GM18502 (cell line): Measurements from ENCODE around the gene SH2D2A.

Experiments used
- ATAC-seq: cut with Tn5 transposase; IDR thresholded peaks from one replicate; pipeline ENCODE4 v1.9.1; 2021; ENCODE audit warnings: mild to moderate bottlenecking; ENCODE audit not compliant: unreplicated experiment, poor library complexity

Gene SH2D2A

DNA sequence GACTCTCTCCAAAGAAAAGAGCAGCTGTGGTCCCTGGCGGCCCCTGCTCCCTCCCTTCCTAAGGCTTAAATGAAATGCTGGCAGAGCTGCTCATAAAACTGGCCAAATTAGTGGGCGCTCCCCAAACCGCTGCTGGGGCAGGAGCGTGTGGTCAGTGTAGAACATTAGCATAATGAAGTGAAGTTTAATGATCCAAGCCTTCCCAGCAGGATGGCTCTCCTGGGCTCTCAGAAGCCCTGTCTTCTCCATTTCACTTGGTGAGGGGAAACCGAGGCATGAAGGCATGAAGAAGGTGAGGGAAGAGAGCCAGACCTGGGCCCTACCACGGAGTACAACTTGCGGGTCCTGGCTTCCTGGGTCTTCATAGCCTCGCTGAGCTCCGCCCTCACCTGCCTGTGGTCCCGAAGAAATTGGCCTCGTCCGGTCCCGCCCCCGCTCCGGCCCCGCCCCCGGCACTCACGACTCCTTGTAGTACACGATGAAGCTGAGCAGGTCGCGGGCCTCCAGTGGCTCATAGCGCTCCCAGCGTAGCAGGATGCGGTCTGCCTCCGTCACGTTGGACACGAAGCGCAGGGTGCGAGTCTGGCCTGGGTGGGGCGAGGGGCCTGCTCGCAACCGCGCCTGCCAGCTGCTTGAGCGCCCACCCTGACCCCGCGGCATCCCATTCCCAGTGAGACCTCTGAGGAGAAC, 32.0 kb upstream of the SH2D2A start:
- ATAC-seq = no peak

DNA sequence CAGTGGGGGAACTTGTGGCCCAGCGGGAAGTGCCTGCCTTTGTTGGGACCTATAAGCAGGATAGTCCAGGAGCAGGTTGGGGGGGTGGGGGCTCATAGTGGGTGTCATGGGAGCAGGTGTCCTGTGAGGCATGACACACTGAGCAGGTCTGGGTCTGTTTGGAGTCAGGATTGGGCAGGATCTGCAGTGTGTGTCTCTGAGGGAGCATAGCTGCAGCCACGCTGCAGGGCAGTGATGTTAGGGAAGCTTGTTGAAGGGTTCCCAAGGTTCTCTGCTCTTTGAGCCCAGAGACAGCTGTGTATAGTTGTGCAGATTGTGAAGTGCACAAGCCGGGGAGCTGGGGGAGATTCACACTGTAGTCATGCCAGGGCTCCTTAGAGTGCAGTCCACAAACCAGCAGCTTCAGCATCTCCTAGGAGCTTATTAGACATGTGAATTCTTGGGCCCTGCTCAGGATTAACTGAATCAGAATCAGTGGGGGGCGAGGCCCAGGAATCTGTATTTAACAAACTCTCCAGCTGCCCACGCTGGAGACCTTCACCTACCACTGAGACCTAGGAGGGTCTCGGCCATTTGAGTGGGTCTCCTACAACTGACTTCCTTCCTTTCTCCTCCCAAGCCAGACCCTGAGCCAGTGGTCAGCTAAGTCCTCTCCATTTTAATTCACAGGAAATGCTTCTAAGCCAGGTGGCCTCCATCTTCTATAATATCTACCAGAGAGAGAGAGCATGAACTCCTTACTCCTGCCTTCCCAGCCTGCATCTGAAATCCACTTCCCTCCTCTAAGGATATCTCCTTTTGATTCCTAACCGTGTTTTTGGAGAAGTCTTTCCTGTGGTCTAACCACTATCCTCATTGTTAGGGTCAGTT, 31.2 kb upstream of the SH2D2A start:
- ATAC-seq = no peak

DNA sequence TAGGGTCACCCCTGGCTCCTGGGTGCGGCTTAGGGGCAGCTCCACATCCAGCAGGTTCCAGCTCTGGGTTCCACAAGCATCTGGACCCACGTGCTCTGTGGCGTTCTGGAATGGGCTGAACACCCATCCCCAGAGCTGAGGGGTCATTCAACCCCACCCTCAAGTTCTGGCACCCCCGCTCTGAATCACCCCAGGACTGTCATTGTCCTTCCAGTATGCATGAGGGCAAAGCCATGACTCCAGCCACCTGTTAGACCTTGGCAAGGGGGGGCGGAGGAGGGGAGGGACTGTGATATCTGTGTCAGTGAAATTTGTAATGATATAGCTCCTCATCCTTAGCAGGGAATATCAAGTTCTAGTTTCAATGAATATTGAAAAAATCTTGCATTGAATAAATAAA, 30.0 kb upstream of the SH2D2A start:
- ATAC-seq = no peak

DNA sequence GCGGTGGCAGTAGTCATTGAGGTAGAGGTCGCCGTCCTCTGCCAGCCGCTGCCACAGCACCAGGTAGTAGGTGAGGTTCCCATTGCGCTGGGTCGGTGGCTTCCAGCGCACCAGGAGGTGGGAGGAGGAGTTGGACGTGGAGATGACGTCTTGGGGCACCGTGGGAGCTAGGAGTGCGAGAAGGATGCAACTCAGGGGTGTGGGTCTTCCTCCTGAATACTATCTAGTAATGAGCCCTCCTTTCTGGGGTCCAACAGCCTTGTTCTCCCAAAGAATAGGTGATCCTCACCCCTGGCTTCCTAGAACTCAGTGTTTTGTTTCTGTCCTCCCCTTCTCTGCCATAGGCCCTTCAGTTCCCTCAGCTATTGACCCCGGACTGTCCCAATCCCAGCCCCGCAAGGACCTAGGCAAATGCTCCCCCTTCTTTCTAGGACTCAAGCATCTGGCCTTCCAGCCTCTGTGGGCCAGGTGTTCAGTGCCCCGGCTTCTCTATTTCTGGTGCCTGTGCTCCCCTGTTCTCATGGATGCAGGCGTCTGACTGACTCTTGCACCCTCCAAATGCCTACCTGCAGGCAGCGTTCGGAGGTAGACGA, 29.4 kb upstream of the SH2D2A start:
- no peak for ATAC-seq

DNA sequence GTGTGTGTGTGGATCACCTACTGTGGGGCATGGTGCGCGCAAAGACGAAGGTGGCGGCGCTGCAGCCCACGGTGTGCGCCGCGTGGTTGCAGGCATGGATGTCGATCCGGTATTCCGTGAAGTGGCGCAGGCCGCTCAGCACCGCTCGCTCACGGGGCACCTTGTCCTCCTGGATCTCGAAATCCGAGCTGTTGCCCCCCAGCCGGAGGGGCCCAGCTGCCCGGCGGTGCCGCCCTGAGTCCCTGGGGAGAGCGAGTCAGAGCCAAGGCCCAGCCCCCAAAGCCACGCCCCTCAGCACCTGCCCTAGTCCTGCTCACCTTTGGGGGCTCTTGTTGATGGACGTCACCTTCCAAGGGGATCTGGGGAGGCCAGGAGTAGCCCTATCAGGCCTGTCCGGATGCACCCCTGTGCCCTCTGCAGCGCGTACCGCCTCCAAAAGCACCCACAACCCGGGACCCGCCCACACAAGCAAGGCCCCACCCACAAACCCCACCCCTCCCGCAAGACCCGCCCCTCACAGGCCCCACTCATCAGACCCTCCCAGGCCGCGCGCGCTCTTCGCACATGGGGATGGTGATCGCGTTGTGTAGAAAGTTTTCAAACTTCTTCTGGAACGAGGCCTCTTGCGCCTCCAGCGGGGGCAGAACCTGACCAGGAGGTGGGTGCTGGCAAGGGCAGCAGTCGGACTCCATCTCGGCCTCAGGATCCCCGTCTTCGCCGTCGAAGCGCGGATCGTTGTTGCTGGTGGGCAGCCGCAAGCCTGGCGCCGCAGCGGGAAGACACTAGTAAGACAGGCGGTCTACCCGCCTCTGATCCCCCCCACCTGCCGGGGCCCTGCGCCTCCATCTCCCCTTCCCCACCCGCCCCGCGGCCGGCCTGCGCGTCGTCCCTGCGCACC, 28.7 kb upstream of the SH2D2A start:
- ATAC-seq = no peak

DNA sequence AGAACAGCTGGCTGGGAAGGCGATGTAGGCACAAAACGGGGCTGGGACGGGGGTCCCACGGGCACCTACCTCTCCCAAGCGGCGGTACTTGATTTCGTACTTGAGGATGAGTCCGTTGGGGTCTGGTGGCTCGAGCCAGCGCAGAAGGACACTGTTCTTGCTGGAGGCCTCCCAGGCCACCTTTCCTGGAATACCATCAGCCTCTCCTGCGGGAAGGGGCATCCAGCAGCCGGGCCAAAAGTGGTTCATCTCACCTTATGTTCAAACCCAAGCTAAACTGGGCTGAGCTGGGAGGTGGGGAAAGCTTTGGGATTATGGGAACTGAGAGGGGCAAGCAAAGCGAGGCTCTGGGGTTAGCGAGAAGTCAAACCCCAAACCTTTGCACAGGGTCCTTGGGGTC, 28.0 kb upstream of the SH2D2A start:
- ATAC-seq = no peak

DNA sequence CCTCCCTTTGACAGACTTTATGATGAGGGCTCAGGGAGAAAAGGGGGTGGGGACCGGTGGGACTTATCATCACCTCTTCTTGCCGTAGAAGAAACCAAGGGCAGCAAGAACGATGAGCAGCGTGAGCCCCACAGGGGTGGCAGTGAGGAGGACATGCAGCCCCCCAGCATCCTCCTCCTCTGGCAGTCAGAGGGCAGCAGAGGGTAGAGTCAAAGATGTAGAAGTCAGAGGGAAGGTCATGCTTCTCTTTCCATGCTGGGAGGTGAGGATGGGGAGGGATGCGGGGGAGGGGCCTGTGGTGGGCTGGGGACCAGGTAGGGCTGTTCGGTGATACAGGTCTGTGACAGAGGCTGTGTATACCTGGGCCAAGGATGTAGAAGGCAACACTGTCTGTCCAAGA, 27.5 kb upstream of the SH2D2A start:
- ATAC-seq = no peak

DNA sequence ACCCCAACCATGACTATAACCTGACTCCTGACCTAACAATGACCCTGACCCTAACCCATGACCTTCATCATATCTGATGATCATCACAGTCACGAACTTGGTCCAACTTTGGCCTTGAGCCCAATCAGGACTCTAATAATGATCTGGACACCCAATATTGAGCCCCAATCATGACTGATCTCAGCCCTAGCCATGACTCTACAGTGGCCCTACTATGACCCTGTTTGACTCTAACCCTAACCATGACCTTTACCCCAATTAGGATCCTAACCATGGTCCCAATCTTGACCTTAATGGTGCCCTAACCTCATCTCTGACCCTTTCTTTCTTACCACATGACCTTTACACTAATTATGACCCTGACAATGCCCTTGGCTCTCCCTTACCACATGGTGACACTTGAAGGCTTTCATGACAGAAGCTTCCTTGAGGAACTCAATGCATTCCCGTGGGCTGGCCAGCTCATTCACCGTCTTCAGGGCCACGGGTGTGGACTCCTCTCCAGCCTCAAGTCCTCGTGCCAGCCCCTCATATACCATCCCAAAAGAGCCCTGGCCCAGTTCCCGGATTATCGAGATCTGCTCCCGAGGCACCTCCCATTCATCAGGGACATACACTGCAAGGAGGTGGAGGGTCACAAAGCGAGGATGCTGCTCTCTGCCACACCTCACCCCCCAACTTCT, 26.1 kb upstream of the SH2D2A start:
- ATAC-seq = no peak

DNA sequence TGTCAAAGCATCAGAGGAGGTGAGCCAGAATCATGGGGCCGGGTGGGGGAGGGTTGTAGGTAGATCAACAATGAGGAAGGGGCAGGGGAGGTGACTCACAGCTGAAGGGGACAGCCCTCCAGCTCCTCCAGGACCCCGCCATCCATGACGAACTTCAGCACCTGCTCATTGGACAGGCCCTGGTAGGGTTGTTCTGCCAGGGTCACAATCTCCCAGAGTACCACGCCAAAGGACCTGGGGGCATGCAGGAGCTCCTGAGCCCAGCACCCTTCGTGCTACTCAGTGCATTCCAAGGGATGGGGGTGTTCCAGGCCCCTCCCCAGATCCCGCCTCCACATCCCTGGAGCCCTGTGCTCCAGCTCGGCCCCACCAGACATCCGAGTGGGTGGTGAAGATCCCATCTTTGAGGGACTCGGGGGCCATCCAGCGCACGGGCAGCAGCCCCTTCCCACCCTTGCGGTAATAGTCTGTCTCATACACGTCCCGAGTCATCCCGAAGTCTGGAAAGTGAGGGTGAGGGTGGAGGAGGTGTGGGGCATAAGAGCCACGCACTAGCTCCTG, 24.7 kb upstream of the SH2D2A start:
- ATAC-seq = no peak

DNA sequence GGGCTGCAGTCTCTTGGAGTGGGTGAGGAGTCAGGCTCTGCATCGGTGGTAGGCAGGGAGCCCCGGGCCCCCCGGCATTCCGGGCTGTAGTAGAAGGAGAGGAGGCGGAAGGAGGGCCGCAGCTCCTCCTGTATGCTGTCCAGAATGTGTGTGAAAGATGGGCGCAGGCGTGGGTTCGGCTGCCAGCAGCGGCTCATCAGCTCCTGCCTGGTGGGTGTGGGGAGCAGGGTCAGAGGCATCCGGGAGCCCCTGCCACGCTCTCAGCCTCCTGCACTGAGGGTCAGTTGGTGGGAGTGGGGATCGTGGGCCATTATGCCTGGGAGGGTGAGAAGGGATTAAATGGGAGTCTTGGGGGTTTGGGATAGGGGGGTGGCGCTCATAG, 24.2 kb upstream of the SH2D2A start:
- ATAC-seq = no peak

DNA sequence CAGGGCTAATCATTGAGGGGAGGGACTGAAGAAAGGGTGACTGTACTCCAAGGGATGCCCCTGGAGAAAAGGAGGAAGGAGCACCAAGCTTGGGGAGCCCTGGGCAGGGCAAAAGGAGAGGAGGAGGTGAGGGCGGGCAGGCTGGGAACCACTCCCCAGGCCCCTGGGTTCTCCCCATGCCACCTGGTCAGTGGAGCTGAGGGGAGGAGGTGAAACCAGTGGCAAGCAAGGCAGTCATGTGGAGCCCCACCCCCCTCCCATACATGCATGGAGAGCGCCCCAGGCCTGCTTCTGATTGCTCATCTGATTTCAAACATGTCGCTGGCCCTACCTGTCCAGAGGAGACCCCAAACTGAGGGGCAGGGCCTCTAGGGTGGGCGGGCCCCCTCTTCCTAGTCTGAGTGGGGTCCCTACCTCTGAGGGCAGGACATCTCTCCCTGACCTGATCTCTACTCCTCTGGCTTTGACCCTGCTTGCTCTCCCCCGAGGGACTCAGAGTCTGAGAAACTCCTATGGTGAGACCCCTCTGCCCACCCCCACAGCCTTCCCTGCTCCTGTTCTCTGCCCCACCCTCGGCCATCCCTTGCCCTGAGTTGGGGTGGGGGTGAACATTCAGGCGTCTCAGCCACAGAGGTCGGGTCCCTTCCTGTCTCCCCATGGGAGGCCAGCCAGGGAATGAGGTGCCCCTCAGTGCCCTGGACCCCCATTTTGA, 23.7 kb upstream of the SH2D2A start:
- no peak for ATAC-seq

DNA sequence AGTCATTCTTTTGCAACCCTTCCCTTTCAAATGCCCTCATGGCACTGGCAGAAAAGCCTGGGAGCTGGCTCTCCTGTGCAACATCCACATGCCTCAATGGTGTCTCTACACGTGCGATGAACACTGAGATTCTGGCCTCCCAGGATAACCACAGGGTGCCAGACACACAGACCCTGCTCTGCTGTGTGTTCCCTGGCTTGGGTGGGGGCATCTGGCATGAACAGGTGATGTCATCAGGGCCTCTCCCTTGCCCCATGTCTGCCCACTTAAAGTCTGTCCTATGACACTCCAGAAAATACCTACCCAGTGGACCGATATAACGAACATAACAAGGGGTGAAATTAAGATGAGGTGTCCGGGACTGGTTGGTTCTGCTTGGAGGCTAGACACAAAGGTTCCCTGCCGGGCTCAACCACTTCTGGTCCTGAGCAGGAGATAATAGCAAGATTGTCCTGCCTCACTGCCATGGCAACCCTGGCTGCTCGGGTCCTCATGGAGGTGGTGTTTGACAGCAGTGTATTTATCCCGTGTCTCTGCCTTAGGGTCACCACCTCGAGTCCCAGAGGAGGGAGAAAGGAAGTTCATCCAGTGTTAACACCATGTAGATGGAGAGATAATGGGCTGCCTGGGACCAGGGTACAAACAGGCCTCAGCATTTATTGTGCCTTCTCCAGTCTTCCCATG, 22.9 kb upstream of the SH2D2A start:
- no peak for ATAC-seq

DNA sequence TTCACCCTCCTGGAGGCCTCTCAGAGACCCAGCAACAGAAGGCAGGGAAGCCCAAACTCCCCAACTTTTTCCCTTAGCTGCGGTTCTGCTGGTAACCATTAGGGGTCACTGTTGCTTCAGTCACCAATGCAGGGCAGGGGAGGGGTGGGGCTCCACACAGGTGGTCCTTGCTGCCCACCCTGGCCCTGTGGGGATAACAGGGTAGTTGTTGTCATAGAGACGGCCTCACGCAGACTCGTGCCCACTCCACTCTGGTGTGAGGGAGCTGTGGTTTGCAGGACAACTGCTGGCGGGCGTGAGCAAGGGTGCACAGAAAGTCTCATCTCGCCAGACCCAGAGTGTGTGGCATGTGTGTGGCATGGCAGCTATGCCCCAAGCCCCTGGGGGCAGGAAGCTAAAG, 22.3 kb upstream of the SH2D2A start:
- ATAC-seq = no peak

DNA sequence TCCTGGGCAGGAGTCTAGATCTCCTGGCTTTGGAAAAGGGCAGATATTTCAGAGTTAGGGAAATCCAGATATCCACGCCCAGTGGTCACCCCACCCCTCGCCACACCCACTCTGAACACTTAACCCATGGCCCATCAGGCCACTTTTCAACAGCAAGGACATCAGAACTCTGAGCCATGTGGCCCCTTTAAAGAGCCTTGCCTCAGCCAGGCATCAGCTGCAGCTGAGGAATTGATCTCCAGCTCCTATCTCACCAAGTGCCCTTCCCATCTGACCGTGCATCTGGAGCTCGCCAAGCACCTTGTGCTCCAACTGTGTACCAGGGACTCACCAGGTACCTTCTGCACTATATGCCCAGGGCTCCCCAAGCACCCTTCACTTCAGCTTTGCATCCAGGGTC, 20.2 kb upstream of the SH2D2A start:
- no peak for ATAC-seq

DNA sequence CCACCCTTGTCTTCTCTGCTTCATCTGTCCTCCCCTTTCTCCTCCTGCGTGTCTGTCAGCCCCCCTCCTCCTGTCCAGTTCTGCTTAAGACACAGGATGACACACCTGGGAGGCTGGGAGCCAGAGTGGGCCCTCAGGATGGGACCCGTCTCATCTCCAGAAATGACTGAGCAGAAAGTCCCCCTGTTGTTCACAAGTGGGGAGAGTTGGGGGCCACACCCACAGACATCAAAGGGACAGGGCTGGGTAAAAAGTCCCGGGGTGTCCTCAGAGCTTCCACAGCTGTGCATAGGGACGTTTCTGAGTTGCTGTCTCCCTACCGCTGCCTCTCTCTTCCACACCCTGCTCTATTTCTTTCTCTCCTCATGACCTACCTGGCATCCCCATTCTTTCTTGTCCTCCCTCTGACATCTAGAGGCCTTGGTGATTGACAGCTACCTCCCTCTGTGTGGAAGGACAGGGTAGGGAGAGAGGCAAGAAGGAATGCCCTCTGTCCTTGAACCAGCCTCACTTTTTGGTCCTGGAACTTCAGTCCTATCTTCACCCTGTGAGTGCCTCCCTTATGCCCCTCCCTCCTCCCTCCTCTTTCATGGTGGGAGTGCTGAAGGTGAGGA, 19.5 kb upstream of the SH2D2A start:
- no peak for ATAC-seq

DNA sequence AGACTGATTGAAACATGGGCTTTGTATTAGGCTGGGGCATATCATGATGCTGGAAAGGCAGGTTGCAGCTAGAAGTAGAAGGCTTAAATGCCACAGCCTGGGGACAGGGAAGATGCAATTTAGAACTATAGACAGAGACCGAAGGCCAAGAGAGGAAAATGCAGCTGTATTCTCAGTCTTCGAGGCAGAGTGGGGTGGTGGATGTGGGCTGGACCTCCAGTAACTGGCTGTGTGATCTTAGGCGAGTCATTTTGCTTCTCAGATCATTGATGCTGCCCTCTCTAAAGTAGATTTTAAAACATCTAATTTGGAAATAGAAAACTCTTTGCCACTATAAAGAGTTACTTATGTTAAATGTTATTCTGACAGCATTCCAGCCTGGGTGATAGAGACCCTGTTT, 17.7 kb upstream of the SH2D2A start:
- ATAC-seq = no peak

DNA sequence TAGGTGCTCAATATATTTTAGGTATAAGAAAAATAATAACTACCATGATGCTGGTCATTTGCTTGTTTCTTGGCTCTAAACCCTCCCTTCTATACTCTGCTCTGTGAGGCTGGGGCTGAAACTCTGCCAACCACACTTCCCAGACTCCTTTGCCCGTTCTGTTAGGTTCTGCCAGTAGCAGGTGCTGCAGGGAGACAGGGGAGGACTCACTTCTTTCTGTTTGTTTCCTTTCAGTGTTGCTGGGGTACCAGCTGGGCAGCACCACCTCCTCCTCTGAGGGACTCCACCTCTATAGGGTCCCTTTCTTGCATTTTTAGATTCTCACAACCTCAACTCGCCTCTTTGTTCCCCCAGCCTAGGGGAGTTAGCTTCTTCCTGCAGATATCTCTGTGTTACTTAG, 17.0 kb upstream of the SH2D2A start:
- no peak for ATAC-seq

DNA sequence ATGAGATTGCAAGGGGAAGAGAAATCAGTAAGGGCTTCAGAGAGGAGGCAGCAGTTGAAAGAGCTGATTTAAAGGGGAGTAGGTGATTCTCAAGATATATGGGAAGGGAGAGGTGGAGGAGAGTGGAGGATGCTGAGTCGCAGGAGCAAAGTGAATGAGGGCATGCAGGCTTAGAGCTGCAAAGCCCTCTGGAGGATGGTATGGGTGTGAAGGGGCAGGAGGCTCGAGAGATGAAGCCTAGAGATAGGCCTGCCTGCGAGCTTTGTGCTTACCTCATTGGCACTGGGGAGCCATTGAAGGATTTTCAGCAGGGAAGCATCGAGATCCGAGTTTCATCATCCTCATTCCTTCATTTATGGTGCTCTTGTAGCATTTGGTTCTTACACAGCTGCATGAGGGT, 15.8 kb upstream of the SH2D2A start:
- ATAC-seq = no peak
